Neural cell (in vitro differentiated cells): ENCODE data around the gene PTPRN2. TPM values are rescaled to one million over a fixed set of nuclear protein-coding genes. Genes with fewer than 3 reads are reported as not detected.

ENCODE experiments used
- H2AFZ ChIP-seq: fragments of 200-600, 300-800 bp; sonication (generic), shearing (Covaris generic); 2 replicates; pipeline ENCODE4 v1.6.0; 2014; ENCODE audit warnings: low read depth, mild to moderate bottlenecking, antibody characterized with exemption, low read length, moderate library complexity
- H3F3A ChIP-seq: fragments of 200-600 bp; shearing (Covaris generic); 2 replicates; pipeline ENCODE4 v1.6.1; 2016; ENCODE audit warnings: mild to moderate bottlenecking, moderate library complexity, mixed read lengths, antibody characterized with exemption, low read length; ENCODE audit not compliant: insufficient read depth, poor library complexity, severe bottlenecking
- H3K27ac ChIP-seq: fragments of 200-600, 300-800 bp; sonication (generic), shearing (Covaris generic); 2 replicates; pipeline ENCODE4 v1.5.1; 2014; ENCODE audit warnings: mild to moderate bottlenecking, low read length, moderate library complexity
- H3K27me3 ChIP-seq: fragments of 300-800, 200-600 bp; sonication (generic), shearing (Covaris generic); 2 replicates; pipeline ENCODE4 v1.6.0; 2014; ENCODE audit warnings: mild to moderate bottlenecking, low read depth, low read length, moderate library complexity; ENCODE audit not compliant: insufficient read depth
- H3K36me3 ChIP-seq: fragments of 300-800, 200-600 bp; sonication (generic), shearing (Covaris generic); 2 replicates; pipeline ENCODE4 v1.5.1; 2014; ENCODE audit warnings: mild to moderate bottlenecking, antibody characterized with exemption, low read length, moderate library complexity; ENCODE audit not compliant: insufficient read depth
- H3K4me2 ChIP-seq: fragments of 300-800, 200-600 bp; sonication (generic), shearing (Covaris generic); 2 replicates; pipeline ENCODE4 v1.6.0; 2014; ENCODE audit warnings: mild to moderate bottlenecking, low read length
- H3K4me3 ChIP-seq: fragments of 300-800, 200-600 bp; sonication (generic), shearing (Covaris generic); 2 replicates; pipeline ENCODE4 v1.5.1; 2014; ENCODE audit warnings: mild to moderate bottlenecking, low read length, moderate library complexity
- H3K79me2 ChIP-seq: fragments of 200-600 bp; shearing (Covaris generic); replicated peaks from 2 replicates; pipeline ENCODE4 v1.6.0; 2014; ENCODE audit warnings: mild to moderate bottlenecking, low read length, moderate library complexity; ENCODE audit not compliant: insufficient read depth
- H3K9ac ChIP-seq: fragments of 300-800, 200-600 bp; sonication (generic), shearing (Covaris generic); 2 replicates; pipeline ENCODE4 v1.6.1; 2016; ENCODE audit warnings: mild to moderate bottlenecking, low read length, mixed read lengths
- H3K9me2 ChIP-seq: fragments of 200-600 bp; shearing (Covaris generic); 2 replicates; pipeline ENCODE4 v1.6.1; 2016; ENCODE audit warnings: mild to moderate bottlenecking, low read length, mixed read lengths; ENCODE audit not compliant: insufficient read depth
- H3K9me3 ChIP-seq: fragments of 200-600, 300-800 bp; sonication (generic), shearing (Covaris generic); 2 replicates; pipeline ENCODE4 v1.6.1; 2016; ENCODE audit warnings: mild to moderate bottlenecking, mixed run types, low read length, moderate library complexity, mixed read lengths
- H4K20me1 ChIP-seq: fragments of 200-600 bp; shearing (Covaris generic); 2 replicates; pipeline ENCODE4 v1.6.1; 2016; ENCODE audit warnings: mild to moderate bottlenecking, mixed run types; ENCODE audit not compliant: insufficient read depth
- CTCF ChIP-seq: fragments of 450-650 bp; IDR thresholded peaks from 2 replicates; pipeline ENCODE4 v1.5.1; 2014; ENCODE audit warnings: antibody characterized with exemption, mild to moderate bottlenecking, moderate library complexity; ENCODE audit not compliant: poor library complexity, severe bottlenecking
- EP300 ChIP-seq: fragments of 450-650 bp; conservative IDR thresholded peaks from 2 replicates; pipeline ENCODE4 v1.6.1; 2014; ENCODE audit warnings: antibody characterized with exemption, mild to moderate bottlenecking, moderate library complexity; ENCODE audit not compliant: poor library complexity, severe bottlenecking
- EZH2 ChIP-seq: fragments of 200-600, 300-800 bp; shearing (Covaris generic), sonication (generic); IDR thresholded peaks from 2 replicates; pipeline ENCODE4 v1.6.1; 2014; ENCODE audit warnings: antibody characterized with exemption, low read length, borderline replicate concordance, mild to moderate bottlenecking; ENCODE audit not compliant: insufficient read depth, poor library complexity, severe bottlenecking
- MXI1 ChIP-seq: fragments of 450-650 bp; conservative IDR thresholded peaks from 2 replicates; pipeline ENCODE4 v1.6.1; 2014; ENCODE audit warnings: antibody characterized with exemption, mild to moderate bottlenecking; ENCODE audit not compliant: poor library complexity, severe bottlenecking
- POLR2AphosphoS5 ChIP-seq: IDR thresholded peaks from 2 replicates; pipeline ENCODE4 v1.6.1; 2012
- RAD21 ChIP-seq: fragments of 450-650 bp; conservative IDR thresholded peaks from 2 replicates; pipeline ENCODE4 v1.6.1; 2014; ENCODE audit warnings: antibody characterized with exemption, mild to moderate bottlenecking, moderate library complexity
- REST ChIP-seq: IDR thresholded peaks from 2 replicates; pipeline ENCODE4 v1.6.1; 2012; ENCODE audit warnings: borderline replicate concordance
- SMC3 ChIP-seq: fragments of 450-650 bp; conservative IDR thresholded peaks from 2 replicates; pipeline ENCODE4 v1.6.1; 2014; ENCODE audit warnings: antibody characterized with exemption, mild to moderate bottlenecking, moderate library complexity; ENCODE audit not compliant: poor library complexity
- TAF1 ChIP-seq: IDR thresholded peaks from 2 replicates; pipeline ENCODE4 v1.6.1; 2012; ENCODE audit warnings: low read depth
- polyA plus RNA-seq: library from polyadenylated mRNA; depleted of rRNA; stranded (reverse); fragments of >200 nt; gene quantifications from 2 replicates; pipeline ENCODE4 v1.2.3, GENCODE V29; 2014

PTPRN2 gene
- polyA plus RNA-seq, 1 donor from 2014 or later: 31.0 TPM

- TF ChIP-seq EZH2 (no peak), REST (no peak), SMC3 (no peak), POLR2AphosphoS5 (no peak), TAF1 (no peak), RAD21 (no peak), EP300 (no peak), MXI1 (no peak), CTCF (no peak)
- Histone ChIP-seq H3K36me3 (peaks cover 5% of the 10 kb centered on the region), H3K9me3 (peaks cover 10% of the 10 kb centered on the region), H3K9me2 (no peaks in the 10 kb centered on the region), H2AFZ (no peak overlapping the region), H4K20me1 (no peaks in the 10 kb centered on the region), H3K9ac (no peak overlapping the region), H3K4me2 (no peak overlapping the region), H3K27ac (no peak overlapping the region), H3F3A (no peaks in the 10 kb centered on the region), H3K4me3 (no peak overlapping the region), H3K27me3 (no peaks in the 10 kb centered on the region), H3K79me2 (no peaks in the 10 kb centered on the region)
Observed at GRCh38 chr7:158161194-158161593, 426.4 kb downstream of the PTPRN2 start.

- no peak for TF ChIP-seq EP300
- no peak for TF ChIP-seq CTCF
- TF ChIP-seq RAD21: no peak
- TF ChIP-seq TAF1: no peak
- TF ChIP-seq POLR2AphosphoS5: no peak
- no peak for TF ChIP-seq SMC3
- no peak for TF ChIP-seq EZH2
- TF ChIP-seq MXI1: no peak
- no peak for TF ChIP-seq REST
- no peaks in the 10 kb centered on the region for H4K20me1 ChIP-seq
- no peak overlapping the region for H3K4me2 ChIP-seq
- H3K9me2 ChIP-seq: no peaks in the 10 kb centered on the region
- H2AFZ ChIP-seq: no peak overlapping the region
- no peak overlapping the region for H3K9ac ChIP-seq
- peaks cover 5% of the 10 kb centered on the region for H3K36me3 ChIP-seq
- no peaks in the 10 kb centered on the region for H3K79me2 ChIP-seq
- no peaks in the 10 kb centered on the region for H3K27me3 ChIP-seq
- H3K27ac ChIP-seq: no peak overlapping the region
- H3F3A ChIP-seq: no peaks in the 10 kb centered on the region
- peaks cover 10% of the 10 kb centered on the region for H3K9me3 ChIP-seq
- H3K4me3 ChIP-seq: no peak overlapping the region
Observed at GRCh38 chr7:158160199-158160598, 427.4 kb downstream of the PTPRN2 start.
